Renal cortex interstitium (tissue), 11 donors: Measurements from ENCODE around the gene OTOG. TPM values are rescaled to one million over a fixed set of nuclear protein-coding genes. Genes with fewer than 3 reads are reported as not detected.

Experiments used
- DNase-seq, 11 donors: peaks; one replicate each; pipeline ENCODE4 v3.0.0-alpha.2; 2013; ENCODE audit warnings: low read depth in 9 of 11, low spot score in 4 of 11; ENCODE audit errors: extremely low read depth in 1 of 11
- polyA plus RNA-seq, 3 donors: library from polyadenylated mRNA; unstranded; fragments of 120-200 nt; gene quantifications; one replicate each; pipeline ENCODE4 v1.2.1, GENCODE V29; 2013; ENCODE audit not compliant: insufficient read length in 3 of 3

OTOG gene
- polyA plus RNA-seq, 3 donors, result 0.27 to 0.42 (median 0.36) TPM

GRCh38 chr11:17572791-17573460 lies 25.9 kb downstream of the OTOG start:
- DNase-seq, result no peak

- DNase-seq, result no peak
Observed at GRCh38 chr11:17573526-17573925, 26.5 kb downstream of the OTOG start.

DNA sequence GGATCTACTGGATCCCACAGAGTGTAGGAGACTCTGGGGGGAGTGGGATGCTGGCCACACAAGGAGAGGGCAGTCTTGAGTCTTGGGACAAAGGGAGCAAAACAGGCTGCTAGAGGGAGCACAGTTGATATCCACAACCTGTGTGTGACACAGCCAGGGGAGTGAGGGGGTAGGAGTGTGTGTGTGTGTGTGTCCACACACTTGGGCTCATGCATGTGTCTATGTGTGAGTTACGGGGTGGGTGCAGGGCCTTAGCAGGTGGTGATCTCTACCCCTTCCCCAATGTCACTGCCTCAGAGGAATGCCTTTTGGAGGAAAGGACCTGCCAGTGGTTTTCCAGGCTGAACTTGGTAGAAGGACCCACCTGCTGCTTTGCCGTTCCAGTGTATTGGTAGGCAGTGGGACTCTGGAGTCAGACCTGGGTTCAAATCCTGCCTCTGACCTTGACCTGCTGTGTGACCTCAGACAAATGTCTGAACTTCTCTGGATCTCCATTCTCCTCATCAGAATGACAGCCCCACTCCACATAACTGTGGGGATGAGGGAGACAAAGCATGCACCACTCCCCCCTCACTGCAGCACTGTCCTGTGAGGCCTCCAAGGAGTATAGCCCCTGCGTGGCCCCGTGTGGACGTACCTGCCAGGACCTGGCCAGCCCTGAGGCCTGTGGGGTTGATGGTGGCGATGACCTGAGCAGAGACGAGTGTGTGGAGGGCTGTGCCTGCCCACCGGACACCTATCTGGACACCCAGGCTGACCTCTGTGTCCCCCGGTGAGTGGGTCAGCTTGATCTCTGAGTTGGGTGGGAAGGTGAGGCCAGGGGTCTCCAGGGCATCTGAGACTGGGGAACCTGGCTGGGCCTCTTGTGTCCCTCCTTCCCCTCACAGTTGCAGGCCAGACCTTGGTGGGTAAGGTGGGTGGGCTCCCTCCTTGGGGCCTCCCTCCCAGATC lies 27.4 kb downstream of the OTOG start:
- no peak for DNase-seq

DNA sequence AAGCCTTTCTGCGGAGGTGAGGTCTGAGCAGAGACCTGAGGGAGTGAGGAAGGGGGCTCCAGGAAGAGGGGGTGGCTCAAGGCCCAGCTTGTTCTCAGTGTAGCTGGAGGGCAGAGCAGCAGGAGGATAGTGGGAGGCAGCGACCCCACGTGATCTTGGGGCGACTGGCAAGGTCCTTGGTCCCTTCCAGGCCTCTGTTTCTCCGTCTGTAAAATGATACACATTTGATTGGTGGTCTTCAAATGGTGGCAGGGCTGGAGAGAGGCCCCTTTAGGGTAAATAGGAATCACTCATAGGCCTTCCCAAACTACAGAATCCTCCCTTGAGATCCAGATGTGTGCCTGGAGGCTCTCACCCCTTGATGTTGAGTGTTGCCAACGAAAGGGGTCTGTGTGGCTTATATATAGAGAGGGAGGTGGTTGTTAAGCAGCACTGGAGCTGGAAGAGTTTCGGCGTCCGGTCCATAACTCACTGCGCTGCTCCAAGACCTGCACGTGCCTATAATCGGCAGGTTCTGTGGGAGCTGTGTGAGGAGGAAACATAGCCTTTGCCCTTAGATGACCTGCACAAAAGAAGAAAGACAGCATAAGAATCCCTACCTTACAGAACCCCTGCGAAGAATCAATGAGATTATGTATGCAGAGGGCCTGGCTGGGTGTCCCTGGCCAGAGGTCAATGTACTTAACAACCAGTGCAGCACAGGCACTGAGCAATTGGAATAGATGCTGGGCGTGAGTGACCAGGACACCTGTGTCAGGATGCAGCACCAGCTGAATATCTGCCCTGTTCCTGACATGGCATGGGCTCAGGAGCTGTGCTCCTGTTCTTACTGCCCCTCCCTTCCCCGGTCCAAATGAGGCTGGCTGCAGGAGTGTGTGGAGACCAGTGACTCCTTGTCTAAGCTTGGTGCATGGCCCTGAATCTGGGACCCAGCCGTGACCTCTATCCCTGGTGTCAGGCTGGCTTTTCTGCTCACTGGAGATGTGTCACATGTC lies 28.7 kb downstream of the OTOG start:
- DNase-seq, result no peak

DNA sequence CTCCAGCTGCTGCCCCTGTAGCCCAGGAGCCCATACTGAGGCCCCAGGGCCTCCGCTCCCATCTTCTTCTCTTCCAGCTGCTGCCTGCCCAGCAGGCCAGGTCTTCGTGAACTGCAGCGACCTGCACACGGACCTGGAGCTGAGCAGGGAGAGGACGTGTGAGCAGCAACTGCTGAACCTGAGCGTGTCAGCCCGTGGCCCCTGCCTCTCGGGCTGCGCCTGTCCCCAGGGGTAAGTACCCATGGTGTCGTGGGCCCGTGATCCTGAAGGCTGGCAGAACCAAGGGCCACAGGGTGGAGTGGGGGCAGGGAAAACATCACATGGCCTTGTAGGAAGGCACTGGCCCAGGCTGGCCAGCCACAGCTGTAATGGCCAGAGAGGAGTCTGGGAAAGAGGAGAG lies 31.2 kb downstream of the OTOG start:
- no peak for DNase-seq

DNA sequence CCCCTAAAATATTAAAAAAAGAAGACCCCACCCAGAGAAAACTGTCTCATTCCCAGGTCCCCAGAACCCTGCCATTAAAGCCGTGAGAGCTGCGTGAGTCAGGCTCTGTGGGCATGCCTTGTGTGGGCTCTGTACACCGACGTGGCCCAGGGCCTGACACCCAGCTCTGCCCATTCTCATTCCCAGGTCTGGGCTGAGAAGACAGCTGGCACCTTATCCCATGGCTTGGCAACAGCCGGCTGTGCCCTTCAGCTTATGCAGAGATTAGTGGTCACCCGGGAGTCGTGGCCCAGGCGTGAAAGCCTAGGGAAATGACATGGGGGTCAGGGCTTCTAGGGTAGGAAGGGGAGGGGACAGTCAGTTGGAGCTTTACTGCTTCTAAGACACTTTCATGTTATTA lies 31.9 kb downstream of the OTOG start:
- no peak for DNase-seq

GRCh38 chr11:17579451-17579850 lies 32.4 kb downstream of the OTOG start:
- DNase-seq, result no peak

GRCh38 chr11:17580271-17580670 lies 33.2 kb downstream of the OTOG start:
- no peak for DNase-seq

GRCh38 chr11:17581036-17581731 lies 34.1 kb downstream of the OTOG start:
- no peak for DNase-seq

GRCh38 chr11:17581732-17582053 lies 34.6 kb downstream of the OTOG start:
- no peak for DNase-seq

DNA sequence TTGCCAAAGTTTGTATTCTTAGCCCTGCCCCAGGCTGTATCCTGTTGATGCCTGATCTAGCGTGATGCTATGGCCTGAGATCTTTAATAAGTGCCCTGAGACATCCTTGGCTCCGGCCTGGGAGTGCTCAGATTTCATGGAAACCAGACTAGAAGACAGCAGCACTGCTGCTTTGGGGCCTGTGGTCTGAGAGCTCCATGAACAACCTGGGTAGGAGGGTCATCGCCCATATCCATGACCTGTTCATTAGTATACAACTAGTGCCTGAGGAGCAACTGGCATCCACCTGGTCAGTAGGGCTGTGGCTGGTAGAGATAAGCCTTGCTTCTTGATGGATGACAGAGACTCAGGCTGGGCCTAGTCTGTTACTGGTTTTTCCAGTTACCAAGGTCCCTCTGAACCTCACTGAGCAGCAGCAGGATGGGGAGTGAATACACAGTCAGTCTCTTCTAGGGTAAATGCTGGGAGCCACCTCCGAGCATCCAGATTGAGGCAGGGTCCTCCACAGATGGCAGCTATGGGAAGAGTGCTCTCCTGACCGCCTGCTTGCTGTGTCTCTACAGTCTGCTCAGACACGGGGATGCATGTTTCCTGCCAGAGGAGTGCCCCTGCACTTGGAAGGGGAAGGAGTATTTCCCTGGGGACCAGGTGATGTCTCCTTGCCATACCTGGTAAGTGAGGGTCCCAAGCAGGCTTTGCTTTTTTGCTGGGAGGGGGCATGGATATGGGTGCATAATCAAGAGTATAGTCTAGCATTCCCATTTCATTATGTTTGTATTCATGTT lies 39.0 kb downstream of the OTOG start:
- no peak for DNase-seq

DNA sequence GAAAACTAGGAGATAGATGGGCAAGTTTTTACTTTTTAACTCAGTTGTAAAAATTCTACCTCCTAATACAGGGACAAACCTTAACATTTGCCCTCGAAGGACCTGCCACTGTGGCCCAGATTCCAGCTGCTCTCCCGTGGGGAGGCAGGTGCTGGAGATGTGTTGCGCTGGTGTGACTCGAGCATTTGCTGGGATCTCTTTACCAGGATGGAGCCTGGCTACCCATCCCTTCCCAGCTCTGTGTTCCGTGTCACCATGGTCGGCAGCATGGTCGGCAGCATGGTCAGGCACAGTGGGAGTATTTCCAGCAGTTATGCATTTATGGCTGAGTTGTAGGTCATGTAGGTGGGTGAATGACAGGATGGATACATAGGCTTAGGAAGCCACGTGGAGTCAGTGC lies 41.1 kb downstream of the OTOG start:
- DNase-seq, result no peak

DNA sequence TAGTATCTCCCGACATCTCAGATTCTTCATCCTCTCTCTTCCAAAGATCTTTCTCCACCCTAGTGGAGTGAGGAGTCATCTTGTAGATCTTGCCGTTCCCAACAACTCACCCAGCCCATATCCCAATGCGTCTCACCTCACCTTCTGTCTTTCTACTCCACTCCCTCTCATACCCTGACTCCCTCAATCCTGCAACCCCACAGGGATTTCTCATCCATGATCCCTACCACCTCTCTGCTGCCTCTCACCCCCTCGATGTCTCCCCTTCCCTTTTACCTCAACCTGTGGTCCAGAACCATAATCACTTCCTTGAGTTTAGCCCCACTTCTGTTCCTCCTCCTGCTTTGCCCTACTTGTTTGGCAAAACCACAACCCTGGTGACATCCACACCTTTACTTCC lies 41.7 kb downstream of the OTOG start:
- no peak for DNase-seq

- DNase-seq, result no peak
Observed at GRCh38 chr11:17590463-17590862, 43.4 kb downstream of the OTOG start.

DNA sequence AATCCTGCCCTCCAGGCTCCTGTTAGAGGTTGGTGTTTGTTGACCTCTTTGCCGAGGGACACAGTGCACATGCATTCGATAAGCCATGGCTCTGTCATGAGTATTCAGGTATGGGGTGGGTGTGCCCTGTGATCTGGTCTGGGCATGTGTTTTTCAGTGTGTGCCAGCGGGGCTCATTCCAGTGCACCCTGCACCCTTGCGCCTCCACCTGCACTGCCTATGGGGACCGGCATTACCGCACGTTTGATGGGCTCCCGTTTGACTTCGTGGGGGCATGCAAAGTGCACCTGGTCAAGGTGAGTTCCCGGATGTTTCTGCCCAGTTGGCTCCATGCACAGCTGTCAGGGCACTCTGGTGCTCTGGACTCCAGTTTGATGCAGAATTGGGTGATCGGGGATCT lies 44.2 kb downstream of the OTOG start:
- DNase-seq, result no peak

- DNase-seq, result no peak
Observed at GRCh38 chr11:17593466-17594245, 46.6 kb downstream of the OTOG start.

GRCh38 chr11:17594686-17595192 lies 47.7 kb downstream of the OTOG start:
- DNase-seq, result no peak
